HG02885 (cell line): Measurements from ENCODE around the gene RBM47.
A peak's percentile ranks its signal among the peaks of the same experiment; 100 is the strongest.

Source experiments
- ATAC-seq: cut with Tn5 transposase; IDR thresholded peaks from one replicate; pipeline ENCODE4 v1.9.1; 2021; ENCODE audit warnings: mild to moderate bottlenecking; ENCODE audit not compliant: unreplicated experiment, poor library complexity

RBM47 gene

GRCh38 chr4:40506492-40506891 lies 123.2 kb downstream of the RBM47 start:
- no peak for ATAC-seq

- no peak for ATAC-seq
Measured at GRCh38 chr4:40506066-40506465, 123.6 kb downstream of the RBM47 start.

- no peak for ATAC-seq
Measured at GRCh38 chr4:40502934-40503333, 126.7 kb downstream of the RBM47 start.

GRCh38 chr4:40502220-40502619 lies 127.4 kb downstream of the RBM47 start:
- ATAC-seq = no peak

- no peak for ATAC-seq
Measured at GRCh38 chr4:40500781-40501180, 128.9 kb downstream of the RBM47 start.

GRCh38 chr4:40493160-40493559 lies 136.5 kb downstream of the RBM47 start:
- no peak for ATAC-seq

GRCh38 chr4:40492691-40493090 lies 137.0 kb downstream of the RBM47 start:
- ATAC-seq = no peak

GRCh38 chr4:40490481-40490880 lies 139.2 kb downstream of the RBM47 start:
- ATAC-seq = no peak

GRCh38 chr4:40489961-40490360 lies 139.7 kb downstream of the RBM47 start:
- ATAC-seq = no peak

- ATAC-seq = no peak
Measured at GRCh38 chr4:40486534-40486933, 143.1 kb downstream of the RBM47 start.

GRCh38 chr4:40484346-40485090 lies 145.1 kb downstream of the RBM47 start:
- ATAC-seq = no peak

- no peak for ATAC-seq
Measured at GRCh38 chr4:40482985-40483647, 146.5 kb downstream of the RBM47 start.

- ATAC-seq = no peak
Measured at GRCh38 chr4:40481977-40482376, 147.7 kb downstream of the RBM47 start.

GRCh38 chr4:40480291-40480690 lies 149.4 kb downstream of the RBM47 start:
- ATAC-seq = no peak

- no peak for ATAC-seq
Measured at GRCh38 chr4:40479378-40479777, 150.3 kb downstream of the RBM47 start.

- no peak for ATAC-seq
Measured at GRCh38 chr4:40475609-40476008, 154.1 kb downstream of the RBM47 start.

GRCh38 chr4:40473578-40474388 lies 155.9 kb downstream of the RBM47 start:
- no peak for ATAC-seq

- ATAC-seq = no peak
Measured at GRCh38 chr4:40471923-40472322, 157.7 kb downstream of the RBM47 start.

- ATAC-seq = no peak
Measured at GRCh38 chr4:40466789-40467188, 162.9 kb downstream of the RBM47 start.

GRCh38 chr4:40462326-40462725 lies 167.3 kb downstream of the RBM47 start:
- ATAC-seq = peak; percentile 86

- ATAC-seq = no peak
Measured at GRCh38 chr4:40461879-40462278, 167.8 kb downstream of the RBM47 start.
